ENCODE results near the gene APOBEC3G. TPM values are rescaled to one million over a fixed set of nuclear protein-coding genes. Genes with fewer than 3 reads are reported as not detected.
"Not testable (repeated sequence)": the region's sequence is repeated elsewhere in the genome, so short reads cannot be mapped to it uniquely, and the experiment has no call there.

APOBEC3G gene
- total RNA-seq, 2 donors from 2014 or later = 68.3 to 72.6 TPM

DNA sequence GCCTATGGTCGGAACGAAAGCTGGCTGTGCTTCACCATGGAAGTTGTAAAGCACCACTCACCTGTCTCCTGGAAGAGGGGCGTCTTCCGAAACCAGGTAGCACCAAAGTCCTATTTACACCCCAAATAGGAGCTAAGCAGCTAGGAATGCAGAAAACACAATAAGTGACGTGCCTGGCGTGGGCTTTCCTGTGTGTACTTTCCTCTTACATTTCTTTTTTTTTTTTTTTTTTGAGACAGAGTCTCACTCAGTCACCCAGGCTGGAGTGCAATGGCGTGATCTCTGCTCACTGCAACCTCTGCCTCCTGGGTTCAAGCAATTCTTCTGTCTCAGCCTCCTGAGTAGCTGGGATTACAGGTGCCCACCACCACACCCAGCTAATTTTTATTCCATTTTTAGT is 27.6 kb upstream of the APOBEC3G start:
- not testable (repeated sequence) for H3K27ac Mint-ChIP-seq; H3K27me3 Mint-ChIP-seq; ATAC-seq (replicated peaks); H3K9me3 Mint-ChIP-seq; H3K4me3 Mint-ChIP-seq; H3K4me1 Mint-ChIP-seq
- peaks cover 21% of the 10 kb centered on the region for H3K36me3 Mint-ChIP-seq (ENCODE audit: low read depth)

- H3K4me3 Mint-ChIP-seq; ATAC-seq (replicated peaks); H3K36me3 Mint-ChIP-seq (ENCODE audit: low read depth); H3K27ac Mint-ChIP-seq; H3K4me1 Mint-ChIP-seq; H3K9me3 Mint-ChIP-seq; H3K27me3 Mint-ChIP-seq: not testable (repeated sequence)
Observed at GRCh38 chr22:39051844-39052495, 25.1 kb upstream of the APOBEC3G start.

GRCh38 chr22:39055658-39056057 is 21.4 kb upstream of the APOBEC3G start:
- Mint-ChIP-seq H3K4me1 (no peaks in the 10 kb centered on the region), H3K36me3 (ENCODE audit: low read depth) (no peaks in the 10 kb centered on the region), H3K9me3 (no peaks in the 10 kb centered on the region), H3K27me3 (no peaks in the 10 kb centered on the region), H3K4me3 (no peak overlapping the region), H3K27ac (no peak overlapping the region)
- no peak for ATAC-seq (replicated peaks)

GRCh38 chr22:39061290-39061689 is 15.8 kb upstream of the APOBEC3G start:
- H3K36me3 Mint-ChIP-seq (ENCODE audit: low read depth); H3K9me3 Mint-ChIP-seq; H3K27me3 Mint-ChIP-seq; H3K27ac Mint-ChIP-seq; H3K4me1 Mint-ChIP-seq; H3K4me3 Mint-ChIP-seq; ATAC-seq (replicated peaks): not testable (repeated sequence)

DNA sequence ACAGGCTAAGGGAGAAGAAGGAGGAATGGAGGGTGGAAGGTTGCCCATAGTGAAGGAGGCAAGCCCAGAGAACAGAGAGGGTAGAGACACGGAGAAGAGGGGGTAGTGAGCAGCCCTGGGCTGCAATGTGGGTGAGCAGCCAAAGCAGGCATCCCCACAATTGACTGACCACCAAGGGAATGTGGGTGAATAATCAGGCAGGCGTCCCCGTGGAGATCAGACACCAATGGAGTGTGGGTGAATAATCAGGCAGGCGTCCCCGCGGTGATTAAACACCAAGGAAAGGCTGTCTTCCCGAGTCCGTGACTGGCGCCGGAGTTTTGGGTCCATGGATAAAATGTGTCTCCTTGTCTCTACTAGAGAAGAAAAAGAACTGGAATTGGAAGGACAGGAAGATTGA is 15.1 kb upstream of the APOBEC3G start:
- H3K4me3 Mint-ChIP-seq; H3K4me1 Mint-ChIP-seq; H3K27ac Mint-ChIP-seq; H3K36me3 Mint-ChIP-seq (ENCODE audit: low read depth); ATAC-seq (replicated peaks); H3K9me3 Mint-ChIP-seq; H3K27me3 Mint-ChIP-seq: not testable (repeated sequence)

- not testable (repeated sequence) for H3K9me3 Mint-ChIP-seq; H3K27me3 Mint-ChIP-seq; H3K27ac Mint-ChIP-seq; H3K4me1 Mint-ChIP-seq; H3K36me3 Mint-ChIP-seq (ENCODE audit: low read depth); H3K4me3 Mint-ChIP-seq; ATAC-seq (replicated peaks)
Observed at GRCh38 chr22:39063904-39064303, 13.2 kb upstream of the APOBEC3G start.

- not testable (repeated sequence) for H3K27me3 Mint-ChIP-seq; H3K9me3 Mint-ChIP-seq; H3K36me3 Mint-ChIP-seq (ENCODE audit: low read depth); H3K27ac Mint-ChIP-seq; H3K4me1 Mint-ChIP-seq; H3K4me3 Mint-ChIP-seq
- ATAC-seq (replicated peaks) = peak; percentile 41
Observed at GRCh38 chr22:39066442-39067276, 10.4 kb upstream of the APOBEC3G start.

- Mint-ChIP-seq H3K4me1 (no peaks in the 10 kb centered on the region), H3K4me3 (no peak overlapping the region), H3K27me3 (no peaks in the 10 kb centered on the region), H3K36me3 (ENCODE audit: low read depth) (no peaks in the 10 kb centered on the region), H3K9me3 (no peaks in the 10 kb centered on the region), H3K27ac (no peak overlapping the region)
- no peak for ATAC-seq (replicated peaks)
Observed at GRCh38 chr22:39068033-39068785, 8.9 kb upstream of the APOBEC3G start.

- no peak for ATAC-seq (replicated peaks)
- no peaks in the 10 kb centered on the region for H3K27me3 Mint-ChIP-seq
- H3K4me3 Mint-ChIP-seq = no peak overlapping the region
- H3K9me3 Mint-ChIP-seq = no peaks in the 10 kb centered on the region
- H3K4me1 Mint-ChIP-seq = no peaks in the 10 kb centered on the region
- no peak overlapping the region for H3K27ac Mint-ChIP-seq
- no peaks in the 10 kb centered on the region for H3K36me3 Mint-ChIP-seq (ENCODE audit: low read depth)
Observed at GRCh38 chr22:39070186-39070585, 6.9 kb upstream of the APOBEC3G start.

DNA sequence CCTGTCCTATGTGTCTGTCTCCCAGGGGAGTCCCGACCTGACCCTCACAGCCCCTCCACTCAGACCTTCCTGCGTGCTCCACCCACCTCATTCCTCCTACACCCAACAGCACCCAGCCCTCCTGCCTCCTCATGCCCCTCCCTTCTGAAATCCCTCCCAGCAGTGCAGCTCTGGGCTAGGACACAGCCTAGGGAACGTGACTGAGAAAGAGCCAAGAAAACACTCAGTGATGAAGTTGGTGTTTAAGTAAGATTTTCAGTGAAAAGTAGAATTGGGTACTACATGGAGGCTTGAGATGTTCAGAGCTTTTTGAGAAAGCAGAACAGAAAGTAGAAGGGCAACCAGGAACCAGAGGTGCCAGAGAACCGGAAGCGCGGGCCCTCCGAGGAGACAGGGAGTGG is 4.5 kb upstream of the APOBEC3G start:
- H3K36me3 Mint-ChIP-seq (ENCODE audit: low read depth); H3K4me1 Mint-ChIP-seq; H3K27me3 Mint-ChIP-seq; ATAC-seq (replicated peaks); H3K27ac Mint-ChIP-seq; H3K4me3 Mint-ChIP-seq; H3K9me3 Mint-ChIP-seq: not testable (repeated sequence)

- Mint-ChIP-seq H3K4me1 (peaks cover 11% of the 10 kb centered on the region), H3K27me3 (no peaks in the 10 kb centered on the region), H3K9me3 (no peaks in the 10 kb centered on the region), H3K36me3 (ENCODE audit: low read depth) (peaks cover 12% of the 10 kb centered on the region), H3K27ac (no peak overlapping the region), H3K4me3 (no peak overlapping the region)
- ATAC-seq (replicated peaks) = no peak
Observed at GRCh38 chr22:39073981-39074380, 3.1 kb upstream of the APOBEC3G start.

- ATAC-seq (replicated peaks); H3K9me3 Mint-ChIP-seq; H3K27me3 Mint-ChIP-seq: not testable (repeated sequence)
- peaks cover 28% of the 10 kb centered on the region for H3K36me3 Mint-ChIP-seq (ENCODE audit: low read depth)
- peak overlapping the region; percentile 91 for H3K4me3 Mint-ChIP-seq
- H3K4me1 Mint-ChIP-seq = peaks cover 15% of the 10 kb centered on the region
- peak overlapping the region; percentile 95 for H3K27ac Mint-ChIP-seq
Observed at GRCh38 chr22:39076155-39077025, 685 bp upstream of the APOBEC3G start.

- not testable (repeated sequence) for H3K9me3 Mint-ChIP-seq; ATAC-seq (replicated peaks); H3K27me3 Mint-ChIP-seq
- Mint-ChIP-seq H3K4me1 (peaks cover 15% of the 10 kb centered on the region), H3K36me3 (ENCODE audit: low read depth) (peaks cover 43% of the 10 kb centered on the region), H3K4me3 (peak overlapping the region; percentile 91), H3K27ac (peak overlapping the region; percentile 95)
Observed at GRCh38 chr22:39077912-39078311, 837 bp downstream of the APOBEC3G start.

DNA sequence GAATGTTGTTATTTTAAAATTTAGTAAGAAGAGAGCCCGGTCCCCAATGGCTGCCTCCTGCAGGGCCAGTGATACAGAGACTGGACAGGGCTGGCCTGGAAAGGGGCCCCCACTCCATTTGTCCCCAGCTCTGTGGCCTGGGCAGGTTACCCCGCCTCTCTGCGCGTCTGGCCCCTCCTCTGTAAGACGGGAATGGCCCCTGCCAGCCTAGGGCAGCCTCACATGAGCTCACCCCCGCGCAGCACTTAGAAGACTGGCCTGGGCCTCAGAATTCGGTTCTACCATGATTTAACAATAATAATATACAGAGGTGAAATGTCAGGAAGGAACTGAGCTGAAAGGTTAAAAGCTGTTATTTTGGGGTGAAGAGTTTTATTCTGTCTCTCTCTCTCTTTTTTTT is 1.3 kb downstream of the APOBEC3G start:
- Mint-ChIP-seq H3K36me3 (ENCODE audit: low read depth) (peaks cover 46% of the 10 kb centered on the region), H3K9me3 (no peaks in the 10 kb centered on the region), H3K27me3 (no peaks in the 10 kb centered on the region), H3K27ac (peak overlapping the region; percentile 95), H3K4me1 (peaks cover 15% of the 10 kb centered on the region), H3K4me3 (peak overlapping the region; percentile 91)
- ATAC-seq (replicated peaks) = no peak

Data from activated T-helper 17 cell treated with anti-CD3 and anti-CD28 coated beads, Interleukin-2, amount 50 U/mL, for 72 hours (primary cell).